Caki2 (cell line): ENCODE data around the gene NTSR2. TPM values are rescaled to one million over a fixed set of nuclear protein-coding genes. Genes with fewer than 3 reads are reported as not detected.
"Not testable (repeated sequence)": the region's sequence is repeated elsewhere in the genome, so short reads cannot be mapped to it uniquely, and the experiment has no call there.

Source experiments
- DNase-seq: peaks from one replicate; pipeline ENCODE4 v3.0.0-alpha.2; 2015; ENCODE audit warnings: low read depth
- in situ Hi-C: cut with HindIII; loops from 2 replicates; pipeline ENCODE4 v1.10.0; 2016; ENCODE audit warnings: low sequenced_read_pairs, low pct_unique_long_range_greater_than_20kb, mixed read lengths
- total RNA-seq: library from RNA; depleted of rRNA; stranded (reverse); fragments of >200 nt; shearing (Covaris generic); gene quantifications from 2 replicates; pipeline ENCODE4 v1.2.3, GENCODE V29; 2014; ENCODE audit warnings: low replicate concordance

NTSR2 gene
- total RNA-seq, 1 experiment from 2014 or later, result not detected

GRCh38 chr2:11665510-11666362, 4.3 kb downstream of the NTSR2 start:
- DNase-seq, result no peak
- in situ Hi-C loops, result no loop called here

DNA sequence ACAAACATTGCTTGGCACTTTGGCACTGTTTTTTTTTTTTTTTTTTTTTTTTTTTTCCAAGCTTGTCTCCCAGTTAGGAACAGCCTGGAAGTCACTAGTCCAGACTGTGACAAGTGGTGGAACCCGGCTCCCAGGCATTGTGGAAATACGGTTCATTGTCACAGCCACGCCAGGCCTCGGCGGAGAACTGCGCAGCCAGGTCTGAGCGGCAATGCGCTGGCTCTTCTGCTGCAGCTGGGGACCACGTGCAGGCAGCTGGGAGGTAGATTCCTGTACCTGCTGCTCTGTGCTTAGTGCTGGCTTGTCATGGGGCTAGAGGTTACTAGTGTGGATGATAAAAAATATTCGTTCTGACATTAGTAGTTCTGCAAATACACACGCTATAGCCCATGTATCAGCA, 5.0 kb downstream of the NTSR2 start:
- in situ Hi-C loops, result no loop called here
- no peak for DNase-seq

- in situ Hi-C loops, result no loop called here
- peak; percentile 14 for DNase-seq
These were observed 6.6 kb downstream of the NTSR2 start for GRCh38 chr2:11663427-11663826.

- in situ Hi-C loops, result no loop called here
These were observed 7.1 kb downstream of the NTSR2 start for GRCh38 chr2:11662882-11663281.

DNA sequence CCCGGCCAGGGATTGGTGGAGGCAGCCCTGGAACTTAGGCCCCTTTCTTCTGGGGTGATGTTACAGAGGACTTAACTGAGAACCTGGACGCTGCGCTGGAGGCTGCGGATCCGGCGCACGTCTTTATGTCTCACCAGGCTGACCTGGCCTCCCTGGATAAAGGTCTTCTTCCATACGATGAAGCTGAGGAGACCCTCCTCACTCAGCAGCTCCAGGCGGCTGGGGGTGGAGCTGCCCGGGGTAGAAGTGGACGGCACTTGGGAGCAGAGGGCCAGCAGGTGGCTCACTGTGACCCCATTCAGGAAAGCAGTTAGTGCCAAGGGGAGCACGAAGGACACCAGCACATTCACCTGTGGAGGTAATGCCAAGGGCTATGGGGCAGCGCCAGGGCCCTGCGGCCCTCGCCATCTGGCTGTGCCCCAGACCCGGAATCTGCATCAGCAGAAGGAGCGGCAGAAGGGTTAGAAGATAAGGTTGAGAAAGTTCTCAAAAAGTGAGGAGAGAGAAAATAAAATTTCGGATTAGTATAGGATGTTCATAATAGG, 8.0 kb downstream of the NTSR2 start:
- in situ Hi-C loops, result no loop called here

More at GRCh38 chr2:11662882-11663281, 7.1 kb downstream of the NTSR2 start:
- no peak for DNase-seq

DNA sequence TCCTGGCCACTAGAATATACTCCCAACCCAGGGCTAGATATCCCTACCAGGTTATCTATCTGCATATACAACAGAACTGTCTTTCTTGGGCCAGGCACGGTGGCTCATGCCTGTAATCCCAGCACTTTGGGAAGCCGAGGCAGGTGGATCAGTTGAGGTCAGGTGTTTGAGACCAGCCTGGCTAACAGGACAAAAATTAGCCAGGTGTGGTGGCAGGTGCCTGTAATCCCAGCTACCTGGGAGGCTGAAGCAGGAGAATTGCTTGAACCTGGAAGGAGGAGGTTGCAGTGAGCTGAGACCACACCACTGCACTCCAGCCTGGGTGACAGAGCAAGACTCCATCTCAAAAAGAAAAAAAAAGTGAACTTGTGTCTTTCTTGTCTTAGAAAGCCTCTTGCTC, 9.6 kb downstream of the NTSR2 start:
- DNase-seq, in situ Hi-C loops: not testable (repeated sequence)

More for the DNA sequence above, 8.0 kb downstream of the NTSR2 start:
- DNase-seq, result no peak

DNA sequence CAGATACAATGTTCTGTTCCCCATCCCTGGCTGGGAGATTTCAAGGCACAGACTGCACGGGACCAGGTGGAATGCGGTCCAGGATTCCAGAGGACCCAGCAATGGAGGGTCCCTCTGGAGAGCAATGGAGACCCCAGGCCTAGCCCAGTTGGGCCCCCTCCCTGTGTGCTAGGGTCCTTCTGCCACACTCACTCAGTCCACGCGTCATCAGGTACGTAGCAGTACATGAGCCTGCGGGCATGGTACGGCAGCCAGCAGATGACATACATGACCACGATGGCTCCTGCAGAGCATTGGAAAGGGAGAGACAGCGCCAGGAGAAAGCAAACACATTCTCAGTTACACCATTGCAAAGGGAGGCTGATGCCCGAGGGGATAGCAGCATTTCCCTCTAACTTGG, 10.1 kb downstream of the NTSR2 start:
- DNase-seq, result no peak
- in situ Hi-C loops, result no loop called here

DNA sequence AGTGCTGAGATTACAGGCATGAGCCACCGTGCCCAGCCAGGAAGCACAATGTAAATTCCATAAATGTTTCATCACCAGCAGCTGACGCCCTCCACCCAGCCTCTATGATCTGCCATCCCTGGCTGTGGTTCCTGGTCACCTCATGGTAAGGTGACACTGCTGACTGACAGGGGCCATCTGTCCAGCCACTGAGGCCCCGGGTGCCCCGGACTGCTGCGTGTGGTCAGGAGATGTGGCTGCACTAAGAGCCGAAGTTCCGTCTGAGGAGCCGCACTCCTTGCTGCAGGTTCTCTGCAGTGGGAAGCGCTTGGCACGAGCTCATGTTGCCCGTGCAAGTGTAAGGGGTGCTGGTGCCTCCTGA, 10.9 kb downstream of the NTSR2 start:
- DNase-seq, result no peak
- in situ Hi-C loops, result no loop called here

- in situ Hi-C loops, result no loop called here
These were observed 11.5 kb downstream of the NTSR2 start for GRCh38 chr2:11658208-11659114.

DNA sequence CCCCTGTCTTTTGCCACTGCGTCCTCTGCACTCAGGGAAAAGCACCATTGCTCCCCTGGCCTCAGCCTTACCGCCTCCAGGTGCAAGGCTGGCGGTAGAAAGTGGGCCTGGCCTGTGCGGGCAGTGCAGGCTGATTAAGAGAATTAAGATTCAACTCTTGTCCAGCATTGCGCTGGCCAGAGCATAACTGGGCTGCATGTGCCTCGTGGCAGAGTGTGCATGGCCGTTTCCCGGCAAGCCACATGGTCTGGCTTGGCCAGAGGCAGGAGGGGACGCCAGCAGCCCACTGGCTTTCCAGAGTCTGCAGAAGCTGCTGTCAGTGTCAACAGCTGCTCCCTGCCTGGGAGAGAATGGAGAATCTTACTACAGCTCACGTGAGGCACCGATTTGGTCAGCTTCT, 12.3 kb downstream of the NTSR2 start:
- in situ Hi-C loops, result no loop called here
- no peak for DNase-seq

More at GRCh38 chr2:11658208-11659114, 11.5 kb downstream of the NTSR2 start:
- no peak for DNase-seq

- DNase-seq, result no peak
- in situ Hi-C loops, result no loop called here
These were observed 12.8 kb downstream of the NTSR2 start for GRCh38 chr2:11657195-11657594.

- DNase-seq, result no peak
- in situ Hi-C loops, result no loop called here
These were observed 13.3 kb downstream of the NTSR2 start for GRCh38 chr2:11656671-11657101.

DNA sequence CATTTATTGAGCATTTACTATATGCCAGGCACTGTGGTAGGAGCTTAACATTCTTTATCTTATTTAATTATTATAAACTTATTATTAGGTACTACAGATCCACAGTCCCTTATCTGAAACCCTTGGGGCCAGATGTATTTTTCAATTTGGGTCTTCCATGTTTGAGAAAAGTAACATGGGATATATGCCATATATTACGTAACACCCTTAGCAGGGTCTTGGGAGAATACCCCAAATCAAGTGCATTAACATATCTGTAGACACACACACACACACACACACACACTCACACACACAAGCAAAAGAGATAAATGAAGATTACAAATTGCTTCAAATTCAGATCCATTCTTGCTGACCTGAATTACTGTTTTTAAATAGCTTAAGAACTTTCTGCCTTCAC, 13.7 kb downstream of the NTSR2 start:
- no peak for DNase-seq
- in situ Hi-C loops, result no loop called here

DNA sequence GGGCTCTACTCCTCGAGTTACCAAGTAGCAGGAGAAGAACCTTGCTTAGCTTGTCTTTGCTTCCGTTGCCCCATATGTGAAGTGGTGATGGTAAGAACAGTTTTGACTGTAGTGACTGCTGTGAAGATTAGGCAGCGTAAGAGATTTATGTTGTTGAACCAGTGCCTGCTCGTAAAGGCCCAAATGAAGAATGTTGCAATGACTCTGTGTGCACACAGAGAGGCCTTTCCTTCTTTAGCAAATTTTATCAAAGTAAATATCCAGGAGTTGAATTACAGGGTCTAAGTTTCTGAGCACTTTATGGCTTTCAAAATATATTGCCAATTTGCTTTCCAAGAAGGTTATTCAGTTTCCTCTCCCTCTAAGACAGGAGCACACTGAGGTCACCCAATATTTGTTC, 14.5 kb downstream of the NTSR2 start:
- in situ Hi-C loops, result no loop called here

DNA sequence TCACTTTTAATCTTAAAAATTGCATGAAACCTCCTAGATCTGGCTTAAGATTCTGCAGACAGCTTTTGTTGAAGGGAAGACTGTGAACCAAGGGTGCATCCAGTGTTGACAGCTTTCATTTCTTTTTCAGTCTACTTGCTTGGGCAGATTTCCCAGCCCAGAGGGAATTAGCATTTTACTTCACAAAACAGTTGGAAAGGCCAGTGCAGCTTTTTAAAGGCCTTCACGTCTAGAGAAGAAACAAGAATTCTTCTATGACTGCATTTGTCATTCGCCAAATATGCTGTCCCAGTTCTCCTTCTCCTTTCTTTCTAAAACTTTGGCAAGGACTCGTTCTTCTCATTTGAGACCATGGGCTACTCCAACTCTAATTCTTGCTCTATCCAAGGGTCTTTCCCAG, 17.4 kb downstream of the NTSR2 start:
- DNase-seq, result no peak
- in situ Hi-C loops, result no loop called here

More for the DNA sequence above, 14.5 kb downstream of the NTSR2 start:
- no peak for DNase-seq

DNA sequence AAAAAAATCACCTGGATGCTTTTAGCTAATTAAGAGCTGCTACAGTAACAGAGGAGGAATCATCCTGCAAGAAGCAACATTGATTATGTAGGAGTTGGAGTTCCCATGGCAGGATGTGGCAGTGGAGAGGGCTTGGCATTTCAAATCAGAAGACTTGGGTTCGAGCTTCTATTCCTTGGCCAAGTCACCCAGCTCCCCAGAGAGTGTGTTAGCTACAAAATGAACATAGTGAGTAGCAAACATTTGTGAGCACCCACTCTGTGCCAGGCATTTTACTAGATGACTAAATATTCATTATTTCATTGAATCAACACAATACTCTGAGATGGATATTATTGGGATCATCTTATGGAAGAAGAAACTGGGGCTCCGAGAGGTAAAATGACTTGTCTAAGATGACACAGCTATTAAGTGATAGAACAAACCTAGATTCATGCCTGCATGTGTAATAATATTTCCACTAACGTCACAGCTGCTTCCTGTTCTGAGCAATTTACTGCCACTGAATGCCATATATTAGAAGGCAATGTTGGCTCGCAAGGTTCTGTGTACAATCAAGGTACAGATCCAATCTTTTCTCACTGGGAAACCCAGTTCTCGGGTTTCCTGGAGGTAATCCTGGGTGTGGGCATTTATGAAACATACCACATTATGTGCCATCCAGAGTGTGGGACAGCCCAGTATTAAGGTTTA, 18.0 kb downstream of the NTSR2 start:
- in situ Hi-C loops, result no loop called here
- no peak for DNase-seq

- in situ Hi-C loops, result no loop called here
These were observed 20.9 kb downstream of the NTSR2 start for GRCh38 chr2:11649093-11649492.

DNA sequence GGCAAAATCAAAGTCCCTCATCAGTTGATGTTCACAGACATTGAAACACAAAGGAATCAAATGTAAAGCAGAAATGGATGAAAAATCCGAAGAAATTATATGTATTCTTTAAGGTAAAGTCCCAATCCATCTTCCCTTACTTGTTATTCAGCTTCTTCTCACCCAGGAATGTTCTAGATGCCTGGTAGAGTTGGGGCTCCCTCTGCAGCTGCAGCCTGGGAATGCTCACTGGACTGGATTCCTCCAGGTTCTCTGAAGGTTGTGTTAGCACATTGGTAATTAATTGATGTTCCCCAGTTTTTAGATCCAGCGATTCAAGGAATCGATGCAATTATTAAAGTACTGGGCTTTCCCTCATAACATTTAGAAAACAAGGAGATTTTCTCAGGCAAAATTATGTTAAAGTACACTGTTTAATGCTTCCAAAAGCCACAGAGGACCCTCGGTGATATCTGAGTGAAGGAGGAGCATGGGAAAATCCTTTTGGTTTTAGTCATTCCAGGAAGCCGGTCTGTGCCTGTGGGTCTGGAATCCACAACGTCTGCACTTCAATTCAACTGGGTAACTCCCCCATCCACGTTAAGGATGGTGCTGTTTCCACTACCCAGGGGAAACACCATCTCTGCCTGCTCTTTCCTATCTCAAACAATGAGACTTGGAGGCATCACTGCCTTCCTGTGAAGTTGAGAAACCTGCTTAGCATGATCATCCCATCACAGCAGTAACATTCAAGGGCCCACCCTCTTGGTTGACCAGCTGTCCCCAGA, 22.0 kb downstream of the NTSR2 start:
- in situ Hi-C loops, result no loop called here

More at GRCh38 chr2:11649093-11649492, 20.9 kb downstream of the NTSR2 start:
- no peak for DNase-seq

More for the DNA sequence above, 22.0 kb downstream of the NTSR2 start:
- DNase-seq, result no peak
